ENCODE results near the gene PDE11A. TPM values are rescaled to one million over a fixed set of nuclear protein-coding genes. Genes with fewer than 3 reads are reported as not detected.

Gene PDE11A
- total RNA-seq, 4 donors from 2014 or later: 0.37 to 1.2 (median 1.1) TPM; not detected in 1

DNA sequence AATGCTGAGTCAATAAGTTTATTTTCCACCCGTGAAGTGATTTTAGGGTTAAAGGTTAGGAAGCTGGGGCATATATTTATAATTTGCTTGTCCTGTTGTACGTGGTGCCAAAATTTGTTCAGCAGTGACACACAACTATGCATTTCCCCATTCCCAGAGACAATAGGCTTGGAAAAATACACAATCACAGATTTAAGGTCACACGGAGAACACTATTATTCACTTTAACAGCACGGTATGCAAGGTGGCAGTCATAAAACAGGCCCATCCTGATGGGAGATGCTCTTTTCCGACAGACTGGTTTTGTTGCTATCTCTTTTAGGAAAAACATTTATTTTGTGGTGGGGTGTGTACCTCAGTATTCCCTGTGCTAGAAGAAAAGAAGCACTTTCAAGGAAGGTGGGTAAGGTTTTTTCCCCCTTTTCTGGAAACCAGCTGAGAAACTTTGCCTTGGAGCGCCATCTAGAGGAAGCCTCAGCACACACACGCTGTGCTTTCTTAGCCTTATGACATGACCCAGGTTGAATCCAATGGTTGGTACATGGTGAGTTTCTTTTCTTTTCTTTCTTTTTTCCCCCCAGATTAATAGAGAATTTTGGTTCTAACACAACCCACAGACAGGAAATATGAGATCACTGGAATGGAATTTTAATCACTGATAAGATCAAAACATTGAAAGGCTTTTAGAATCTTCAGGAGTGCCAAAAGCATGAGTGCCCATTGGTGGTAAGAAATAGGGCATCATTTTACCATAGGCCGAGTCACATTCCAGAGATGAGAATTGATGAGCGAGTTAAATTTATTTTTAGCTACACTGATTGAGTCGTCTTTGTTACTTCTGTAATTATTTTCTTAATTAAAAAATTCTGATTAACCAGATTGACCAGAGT is 347.9 kb downstream of the PDE11A start:
- intact Hi-C loops (cut with DNase I; ENCODE audit: low total_unique reads): no loop called here
- Histone ChIP-seq H3K27ac (no peak overlapping the region), H3K4me1 (peaks cover 0 to 4% (median 0%) of the 10 kb centered on the region in 4 donors), H3K27me3 (no peaks in the 10 kb centered on the region), H3K4me3 (no peak overlapping the region), H3K9me3 (no peaks in the 10 kb centered on the region), H3K36me3 (no peaks in the 10 kb centered on the region)
- peak; percentile 55 for DNase-seq
- no peak for TF ChIP-seq EP300 (IDR thresholded peaks at IDR 0.05; ENCODE audit: low read depth)
- TF ChIP-seq, protein P1, sequence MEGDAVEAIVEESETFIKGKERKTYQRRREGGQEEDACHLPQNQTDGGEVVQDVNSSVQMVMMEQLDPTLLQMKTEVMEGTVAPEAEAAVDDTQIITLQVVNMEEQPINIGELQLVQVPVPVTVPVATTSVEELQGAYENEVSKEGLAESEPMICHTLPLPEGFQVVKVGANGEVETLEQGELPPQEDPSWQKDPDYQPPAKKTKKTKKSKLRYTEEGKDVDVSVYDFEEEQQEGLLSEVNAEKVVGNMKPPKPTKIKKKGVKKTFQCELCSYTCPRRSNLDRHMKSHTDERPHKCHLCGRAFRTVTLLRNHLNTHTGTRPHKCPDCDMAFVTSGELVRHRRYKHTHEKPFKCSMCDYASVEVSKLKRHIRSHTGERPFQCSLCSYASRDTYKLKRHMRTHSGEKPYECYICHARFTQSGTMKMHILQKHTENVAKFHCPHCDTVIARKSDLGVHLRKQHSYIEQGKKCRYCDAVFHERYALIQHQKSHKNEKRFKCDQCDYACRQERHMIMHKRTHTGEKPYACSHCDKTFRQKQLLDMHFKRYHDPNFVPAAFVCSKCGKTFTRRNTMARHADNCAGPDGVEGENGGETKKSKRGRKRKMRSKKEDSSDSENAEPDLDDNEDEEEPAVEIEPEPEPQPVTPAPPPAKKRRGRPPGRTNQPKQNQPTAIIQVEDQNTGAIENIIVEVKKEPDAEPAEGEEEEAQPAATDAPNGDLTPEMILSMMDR (IDR thresholded peaks at IDR 0.05): peak; percentile 85 to 89 (median 85)
- TF ChIP-seq POLR2A (IDR thresholded peaks at IDR 0.05): no peak
- TF ChIP-seq POLR2AphosphoS5 (IDR thresholded peaks at IDR 0.05): no peak
- WGBS, 2 donors (ENCODE audit: low coverage in 1 of 2): 34 to 41% methylated on average over 10 of the region's 10 CpGs
- in situ Hi-C loops (cut with MboI; ENCODE audit: low pct_ligation_motif_present in 1 of 4, low pct_unique_long_range_greater_than_20kb in 1 of 4, low sequenced_read_pairs in 3 of 4): loop anchor here in 3 of 4 donors (10.0 to 25.0 kb wide), 4 partner anchors 237 to 562 kb away; no protein-coding TSS in a partner anchor

DNA sequence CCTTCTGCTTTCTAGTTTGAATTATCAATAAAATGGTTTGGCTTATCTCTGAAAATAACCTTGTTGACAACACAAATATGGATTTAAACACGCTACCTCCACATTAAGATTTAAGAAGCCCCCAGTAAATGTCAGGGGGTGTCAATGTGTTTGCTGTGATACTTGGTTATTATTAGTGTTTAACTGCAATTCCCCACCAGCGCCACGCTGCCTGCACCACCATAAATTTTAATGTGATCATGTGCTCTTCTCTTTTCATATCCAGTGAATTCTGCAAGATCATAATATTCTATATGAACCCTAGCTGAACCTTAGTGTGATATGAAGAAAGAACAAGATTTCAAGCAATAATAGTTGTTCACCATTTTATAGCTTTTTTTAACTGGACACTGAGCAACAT is 349.3 kb downstream of the PDE11A start:
- no peaks in the 10 kb centered on the region for H3K27me3 ChIP-seq
- DNase-seq: no peak
- WGBS, 2 donors (ENCODE audit: low coverage in 1 of 2): 83 to 90% methylated on average over 3 of the region's 3 CpGs
- no peak for TF ChIP-seq POLR2AphosphoS5 (IDR thresholded peaks at IDR 0.05)
- no peak for TF ChIP-seq EP300 (IDR thresholded peaks at IDR 0.05; ENCODE audit: low read depth)
- TF ChIP-seq, protein P1 (IDR thresholded peaks at IDR 0.05): no peak
- TF ChIP-seq POLR2A (IDR thresholded peaks at IDR 0.05): no peak
- no peak overlapping the region for H3K4me3 ChIP-seq
- no peaks in the 10 kb centered on the region for H3K9me3 ChIP-seq
- in situ Hi-C loops (cut with MboI; ENCODE audit: low pct_ligation_motif_present in 1 of 4, low pct_unique_long_range_greater_than_20kb in 1 of 4, low sequenced_read_pairs in 3 of 4): loop anchor here in 1 of 4 donors (10.0 to 25.0 kb wide), 2 partner anchors 236 to 388 kb away; no protein-coding TSS in a partner anchor
- no peaks in the 10 kb centered on the region for H3K36me3 ChIP-seq
- H3K27ac ChIP-seq: no peak overlapping the region
- H3K4me1 ChIP-seq: peaks cover 0 to 4% (median 0%) of the 10 kb centered on the region in 4 donors
- intact Hi-C loops (cut with DNase I; ENCODE audit: low total_unique reads): no loop called here

DNA sequence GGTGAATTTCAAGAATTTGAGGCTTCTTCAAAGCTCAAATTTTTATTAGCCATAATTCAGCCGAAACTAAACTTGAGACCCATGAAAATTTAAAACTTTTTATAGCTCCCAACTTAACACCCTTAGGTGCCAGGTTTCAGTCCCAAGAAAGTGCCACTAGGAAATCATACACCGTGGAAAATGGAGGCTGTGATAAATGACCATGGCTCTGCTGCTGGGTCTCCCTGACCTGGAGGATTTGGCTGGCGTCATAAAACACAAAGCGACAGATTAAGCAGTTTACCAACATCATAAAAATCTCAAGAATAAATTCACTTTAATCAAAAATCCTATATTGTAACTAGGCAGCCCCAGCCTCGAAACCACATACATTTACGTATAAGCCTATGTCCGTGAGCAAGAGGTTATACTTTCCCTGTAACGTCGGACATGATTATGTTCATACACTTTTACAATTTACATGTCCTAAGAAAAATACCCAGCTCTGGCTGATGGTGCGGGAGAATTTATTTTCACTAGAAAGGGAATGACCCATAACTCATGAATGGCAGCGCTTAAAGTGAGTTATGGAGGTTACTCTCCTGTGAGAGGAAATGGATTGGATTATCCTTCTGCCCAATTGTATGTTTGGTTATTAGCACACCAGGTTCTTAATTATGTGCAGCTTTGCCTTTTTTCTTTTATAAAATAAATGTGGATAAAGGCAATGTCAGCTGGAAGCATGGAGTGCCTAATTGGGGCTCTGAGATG is 350.6 kb downstream of the PDE11A start:
- no peaks in the 10 kb centered on the region for H3K27me3 ChIP-seq
- WGBS, 2 donors (ENCODE audit: low coverage in 1 of 2): 73 to 77% methylated on average over 9 to 11 of the region's 11 CpGs
- TF ChIP-seq POLR2AphosphoS5 (IDR thresholded peaks at IDR 0.05): no peak
- DNase-seq: no peak
- intact Hi-C loops (cut with DNase I; ENCODE audit: low total_unique reads): no loop called here
- no peaks in the 10 kb centered on the region for H3K36me3 ChIP-seq
- no peak overlapping the region for H3K4me3 ChIP-seq
- H3K9me3 ChIP-seq: no peaks in the 10 kb centered on the region
- peaks cover 0 to 4% (median 0%) of the 10 kb centered on the region in 4 donors for H3K4me1 ChIP-seq
- in situ Hi-C loops (cut with MboI; ENCODE audit: low pct_ligation_motif_present in 1 of 4, low pct_unique_long_range_greater_than_20kb in 1 of 4, low sequenced_read_pairs in 3 of 4): loop anchor here in 1 of 4 donors (10.0 to 25.0 kb wide), 2 partner anchors 235 to 387 kb away; no protein-coding TSS in a partner anchor
- no peak overlapping the region for H3K27ac ChIP-seq

DNA sequence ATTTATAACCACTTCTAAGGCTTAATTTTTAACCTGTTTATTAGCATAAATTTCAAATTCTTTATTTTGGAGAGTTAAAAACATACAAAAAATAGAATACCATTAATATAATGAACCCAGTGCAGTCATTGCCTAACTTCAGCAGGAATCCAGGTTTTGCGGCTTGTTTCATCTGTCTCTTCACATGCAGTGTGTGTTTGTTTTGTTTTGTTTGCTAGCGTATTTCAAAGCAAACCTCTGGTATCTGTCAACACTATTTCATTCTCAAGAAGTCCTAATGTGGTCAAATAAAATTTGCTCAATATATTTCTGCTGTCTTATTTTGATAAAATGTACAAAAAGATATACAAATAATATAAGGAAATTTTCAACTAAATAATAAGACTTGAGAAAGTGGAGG is 351.5 kb downstream of the PDE11A start:
- peaks cover 0 to 4% (median 0%) of the 10 kb centered on the region in 4 donors for H3K4me1 ChIP-seq
- in situ Hi-C loops (cut with MboI; ENCODE audit: low pct_ligation_motif_present in 1 of 4, low pct_unique_long_range_greater_than_20kb in 1 of 4, low sequenced_read_pairs in 3 of 4): loop anchor here in 1 of 4 donors (10.0 to 25.0 kb wide), 2 partner anchors 234 to 386 kb away; no protein-coding TSS in a partner anchor
- intact Hi-C loops (cut with DNase I; ENCODE audit: low total_unique reads): no loop called here
- TF ChIP-seq EP300 (IDR thresholded peaks at IDR 0.05; ENCODE audit: low read depth): no peak
- TF ChIP-seq POLR2AphosphoS5 (IDR thresholded peaks at IDR 0.05): no peak
- DNase-seq: no peak
- no peaks in the 10 kb centered on the region for H3K9me3 ChIP-seq
- H3K27ac ChIP-seq: no peak overlapping the region
- 91 to 92% methylated on average over 2 of the region's 2 CpGs for WGBS, 2 donors (ENCODE audit: low coverage in 1 of 2)
- H3K36me3 ChIP-seq: no peaks in the 10 kb centered on the region
- H3K4me3 ChIP-seq: no peak overlapping the region
- H3K27me3 ChIP-seq: no peaks in the 10 kb centered on the region

Measured in transverse colon (tissue), 4 donors.